Tibial nerve (tissue), 4 donors: ENCODE results near the gene CCDC179.

Source experiments
- CTCF ChIP-seq, 5 experiments: fragments of 200-600 bp in 3 of 5; fragments of 450-650 bp in 2 of 5; sonication (generic) in 3 of 5; IDR thresholded peaks; one replicate each; pipeline ENCODE4 v1.5.1; 2016 to 2019; ENCODE audit warnings: antibody characterized with exemption in 5 of 5, mild to moderate bottlenecking in 3 of 5, moderate library complexity in 2 of 5
- EP300 ChIP-seq, 2 donors: sonication (generic); formaldehyde crosslinking; IDR thresholded peaks; one replicate each; pipeline ENCODE4 v1.6.1; 2017; ENCODE audit warnings: antibody characterized with exemption in 2 of 2, mild to moderate bottlenecking in 1 of 2
- POLR2A ChIP-seq, 2 donors: fragments of 450-650 bp; IDR thresholded peaks; one replicate each; pipeline ENCODE4 v1.6.1; 2017; ENCODE audit warnings: antibody characterized with exemption in 2 of 2, mild to moderate bottlenecking in 2 of 2, moderate library complexity in 2 of 2

- TF ChIP-seq CTCF (IDR thresholded peaks at IDR 0.05): no peak
- TF ChIP-seq EP300 (IDR thresholded peaks at IDR 0.05): no peak
- no peak for TF ChIP-seq POLR2A (IDR thresholded peaks at IDR 0.05)
These were observed 19.4 kb upstream of the CCDC179 start for GRCh38 chr11:22879630-22880029.
